Esophagus squamous epithelium (tissue), 5 donors: ENCODE measurements around the gene RFTN2. TPM values are rescaled to one million over a fixed set of nuclear protein-coding genes. Genes with fewer than 3 reads are reported as not detected.
"Not testable (repeated sequence)": the region's sequence is repeated elsewhere in the genome, so short reads cannot be mapped to it uniquely, and the experiment has no call there.

ENCODE experiments used
- DNase-seq: peaks from one replicate; lab custom pipeline; 2025; lab: John Stamatoyannopoulos, UW
- H3K27ac ChIP-seq, 4 donors: fragments of 200-600 bp; sonication (generic); one replicate each; pipeline ENCODE4 v1.5.1; 2016 to 2019; ENCODE audit warnings: mild to moderate bottlenecking in 1 of 4
- H3K27me3 ChIP-seq, 4 donors: fragments of 200-600 bp; sonication (generic); 1 replicate in 3 of 4; 2 replicates in 1 of 4; pipeline versions ENCODE4 v1.5.1 to v1.6.0; 2017 to 2021; ENCODE audit warnings: antibody characterized with exemption in 1 of 4
- H3K36me3 ChIP-seq, 3 donors: fragments of 200-600 bp; sonication (generic); one replicate each; pipeline ENCODE4 v1.5.1; 2016 to 2019
- H3K4me1 ChIP-seq, 3 donors: fragments of 200-600 bp; sonication (generic); one replicate each; pipeline ENCODE4 v1.5.1; 2017 to 2019
- H3K4me3 ChIP-seq, 4 donors: fragments of 200-600 bp; sonication (generic); 1 replicate in 3 of 4; 2 replicates in 1 of 4; pipeline ENCODE4 v1.5.1; 2016 to 2019; ENCODE audit warnings: mild to moderate bottlenecking in 2 of 4, moderate library complexity in 1 of 4
- H3K9me3 ChIP-seq, 3 donors: fragments of 200-600 bp; sonication (generic); one replicate each; pipeline ENCODE4 v1.5.1; 2016 to 2019
- POLR2A ChIP-seq, 4 donors: fragments of 450-650 bp; IDR thresholded peaks; one replicate each; pipeline ENCODE4 v1.6.1; 2017; ENCODE audit warnings: antibody characterized with exemption in 4 of 4, mild to moderate bottlenecking in 4 of 4, moderate library complexity in 3 of 4
- WGBS, 2 donors: methylation state at CpG; one replicate each; pipeline ENCODE4 v1.1.5; 2018; 5-methylcytosine and 5-hydroxymethylcytosine counted together
- intact Hi-C: fragments of 100-400 bp; cut with DNase I; formaldehyde crosslinking; loops from one replicate; pipeline ENCODE4 v1.15.0; 2022
- total RNA-seq, 4 donors: library from RNA; depleted of rRNA; stranded (reverse); fragments of >200 nt; gene quantifications; one replicate each; pipeline ENCODE4 v1.1.0, GENCODE V29; 2016
- TF ChIP-seq, protein P1 (sequence below), 6 experiments: fragments of 450-650 bp in 4 of 6; fragments of 200-600 bp in 2 of 6; sonication (generic) in 2 of 6; IDR thresholded peaks; one replicate each; pipeline ENCODE4 v1.5.1; 2016 to 2019; ENCODE audit warnings: antibody characterized with exemption in 6 of 6, mild to moderate bottlenecking in 4 of 6, moderate library complexity in 4 of 6
- donor health status: DM: yes; HTN: yes; CAD: no.

RFTN2 gene
- total RNA-seq, 4 donors from 2014 or later: 1.4 to 7.4 (median 2.7) TPM; not detected in 1

- H3K27me3 ChIP-seq: no peaks in the 10 kb centered on the region
- no peak overlapping the region for H3K4me3 ChIP-seq
- TF ChIP-seq POLR2A (IDR thresholded peaks at IDR 0.05): no peak
- TF ChIP-seq, protein P1, sequence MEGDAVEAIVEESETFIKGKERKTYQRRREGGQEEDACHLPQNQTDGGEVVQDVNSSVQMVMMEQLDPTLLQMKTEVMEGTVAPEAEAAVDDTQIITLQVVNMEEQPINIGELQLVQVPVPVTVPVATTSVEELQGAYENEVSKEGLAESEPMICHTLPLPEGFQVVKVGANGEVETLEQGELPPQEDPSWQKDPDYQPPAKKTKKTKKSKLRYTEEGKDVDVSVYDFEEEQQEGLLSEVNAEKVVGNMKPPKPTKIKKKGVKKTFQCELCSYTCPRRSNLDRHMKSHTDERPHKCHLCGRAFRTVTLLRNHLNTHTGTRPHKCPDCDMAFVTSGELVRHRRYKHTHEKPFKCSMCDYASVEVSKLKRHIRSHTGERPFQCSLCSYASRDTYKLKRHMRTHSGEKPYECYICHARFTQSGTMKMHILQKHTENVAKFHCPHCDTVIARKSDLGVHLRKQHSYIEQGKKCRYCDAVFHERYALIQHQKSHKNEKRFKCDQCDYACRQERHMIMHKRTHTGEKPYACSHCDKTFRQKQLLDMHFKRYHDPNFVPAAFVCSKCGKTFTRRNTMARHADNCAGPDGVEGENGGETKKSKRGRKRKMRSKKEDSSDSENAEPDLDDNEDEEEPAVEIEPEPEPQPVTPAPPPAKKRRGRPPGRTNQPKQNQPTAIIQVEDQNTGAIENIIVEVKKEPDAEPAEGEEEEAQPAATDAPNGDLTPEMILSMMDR (IDR thresholded peaks at IDR 0.05): no peak
- H3K27ac ChIP-seq: no peak overlapping the region
- no peaks in the 10 kb centered on the region for H3K4me1 ChIP-seq
- H3K36me3 ChIP-seq: no peaks in the 10 kb centered on the region
- DNase-seq: no peak
- intact Hi-C loops: no loop called here
- H3K9me3 ChIP-seq: peaks cover 0 to 18% (median 0%) of the 10 kb centered on the region in 3 donors
Observed at GRCh38 chr2:197666277-197666676, 9.1 kb downstream of the RFTN2 start.

DNA sequence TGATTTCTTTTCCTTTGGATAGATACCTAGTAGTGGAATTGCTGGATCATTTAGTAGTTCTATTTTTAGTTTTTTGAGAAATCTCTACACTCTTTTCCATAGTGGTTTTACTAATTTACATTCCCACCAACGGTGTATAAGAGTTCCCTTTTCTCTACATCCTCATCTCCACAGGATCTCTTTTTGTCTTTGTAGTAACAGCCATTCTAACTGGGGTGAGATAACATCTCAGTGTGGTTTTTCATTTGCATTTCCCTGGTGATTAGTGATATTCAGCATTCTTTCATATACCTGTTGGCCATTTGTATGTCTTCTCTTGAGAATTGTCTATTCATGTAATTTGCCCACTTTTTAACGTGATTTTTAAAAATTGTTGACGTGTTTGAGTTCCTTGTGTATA, 13.8 kb downstream of the RFTN2 start:
- no peak for DNase-seq
- H3K36me3 ChIP-seq: no peaks in the 10 kb centered on the region
- WGBS, 2 donors: 68 to 76% methylated on average over 3 of the region's 3 CpGs
- intact Hi-C loops: no loop called here
- no peaks in the 10 kb centered on the region for H3K27me3 ChIP-seq
- H3K4me1 ChIP-seq: no peaks in the 10 kb centered on the region
- TF ChIP-seq, protein P1 (IDR thresholded peaks at IDR 0.05): no peak
- TF ChIP-seq POLR2A (IDR thresholded peaks at IDR 0.05): no peak
- peaks cover 0 to 18% (median 0%) of the 10 kb centered on the region in 3 donors for H3K9me3 ChIP-seq
- H3K27ac ChIP-seq: no peak overlapping the region
- H3K4me3 ChIP-seq: no peak overlapping the region

GRCh38 chr2:197657562-197657961, 17.8 kb downstream of the RFTN2 start:
- no peaks in the 10 kb centered on the region for H3K9me3 ChIP-seq
- no peaks in the 10 kb centered on the region for H3K4me1 ChIP-seq
- intact Hi-C loops: no loop called here
- no peaks in the 10 kb centered on the region for H3K36me3 ChIP-seq
- no peak overlapping the region for H3K4me3 ChIP-seq
- DNase-seq: no peak
- TF ChIP-seq POLR2A (IDR thresholded peaks at IDR 0.05): no peak
- TF ChIP-seq, protein P1 (IDR thresholded peaks at IDR 0.05): no peak
- no peak overlapping the region for H3K27ac ChIP-seq
- no peaks in the 10 kb centered on the region for H3K27me3 ChIP-seq

- no peak for DNase-seq
- TF ChIP-seq POLR2A (IDR thresholded peaks at IDR 0.05): no peak
- TF ChIP-seq, protein P1 (IDR thresholded peaks at IDR 0.05): no peak
- WGBS, 2 donors: 79 to 81% methylated on average over 3 of the region's 3 CpGs
Observed at GRCh38 chr2:197647961-197648690, 27.3 kb downstream of the RFTN2 start.

DNA sequence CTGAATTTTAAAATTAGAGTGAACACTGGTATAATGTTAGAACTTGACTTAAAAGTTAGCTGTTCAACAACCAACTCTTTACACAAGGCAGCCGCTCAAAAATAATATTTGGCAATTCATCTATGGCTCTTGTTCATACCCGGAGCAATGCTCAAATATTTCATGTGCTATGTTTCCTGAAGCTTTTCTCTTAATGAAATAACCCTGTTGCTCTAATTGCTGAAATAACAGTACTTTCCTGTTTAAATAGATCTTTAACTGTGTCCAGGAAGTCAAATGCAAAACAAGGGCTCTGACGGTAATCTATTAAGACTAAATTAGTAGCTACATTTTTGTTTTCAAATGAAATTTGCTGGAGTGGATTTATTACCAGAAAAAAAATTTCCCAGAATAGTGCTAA, 33.7 kb downstream of the RFTN2 start:
- DNase-seq: no peak
- Histone ChIP-seq H3K27ac (no peak overlapping the region), H3K36me3 (peaks cover 0 to 10% (median 0%) of the 10 kb centered on the region in 3 donors), H3K4me3 (no peak overlapping the region), H3K9me3 (no peaks in the 10 kb centered on the region), H3K4me1 (no peaks in the 10 kb centered on the region), H3K27me3 (no peaks in the 10 kb centered on the region)
- 72 to 78% methylated on average over 3 of the region's 3 CpGs for WGBS, 2 donors
- no peak for TF ChIP-seq POLR2A (IDR thresholded peaks at IDR 0.05)
- TF ChIP-seq, protein P1 (IDR thresholded peaks at IDR 0.05): no peak
- intact Hi-C loops: no loop called here

More at GRCh38 chr2:197647961-197648690, 27.3 kb downstream of the RFTN2 start:
- H3K4me3 ChIP-seq: no peak overlapping the region
- intact Hi-C loops: no loop called here
- H3K4me1 ChIP-seq: no peaks in the 10 kb centered on the region
- H3K36me3 ChIP-seq: peaks cover 0 to 8% (median 0%) of the 10 kb centered on the region in 3 donors
- peak overlapping the region in 2 of 4 donors; percentile 30 to 45 for H3K27ac ChIP-seq
- H3K9me3 ChIP-seq: no peaks in the 10 kb centered on the region
- H3K27me3 ChIP-seq: no peaks in the 10 kb centered on the region

- H3K36me3 ChIP-seq, H3K4me1 ChIP-seq, DNase-seq, H3K27me3 ChIP-seq, H3K4me3 ChIP-seq, H3K9me3 ChIP-seq, H3K27ac ChIP-seq, intact Hi-C loops: not testable (repeated sequence)
- WGBS, 2 donors: 90 to 93% methylated on average over 10 to 14 of the region's 19 CpGs
Observed at GRCh38 chr2:197640571-197641122, 34.7 kb downstream of the RFTN2 start.
